Activated effector memory CD4-positive, alpha-beta T cell treated with anti-CD3 and anti-CD28 coated beads, Interleukin-2, amount 50 U/mL, for 16 hours (primary cell): ENCODE data around the gene SOD3.

Source experiments
- DNase-seq: peaks from one replicate; pipeline ENCODE4 v3.0.0-alpha.2; 2020

SOD3 gene

DNA sequence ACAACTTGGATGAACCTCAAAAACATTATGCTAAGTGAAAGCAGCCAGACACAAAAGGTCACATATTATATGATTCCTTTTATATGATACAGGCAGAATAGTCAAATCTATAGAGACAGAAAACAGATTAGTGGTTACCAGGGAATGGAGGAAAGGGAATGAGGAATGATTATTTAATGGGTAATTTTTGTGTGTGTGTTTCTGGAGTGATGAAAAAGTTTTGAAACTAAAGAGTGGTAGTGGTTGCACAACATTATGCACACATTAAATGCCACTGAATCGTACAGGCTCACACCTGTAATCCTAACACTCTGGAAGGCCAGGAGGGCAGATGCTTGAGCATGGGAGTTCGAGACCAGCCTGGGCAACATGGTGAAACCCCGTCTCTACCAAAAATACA, 19.6 kb upstream of the SOD3 start:
- DNase-seq = no peak

DNA sequence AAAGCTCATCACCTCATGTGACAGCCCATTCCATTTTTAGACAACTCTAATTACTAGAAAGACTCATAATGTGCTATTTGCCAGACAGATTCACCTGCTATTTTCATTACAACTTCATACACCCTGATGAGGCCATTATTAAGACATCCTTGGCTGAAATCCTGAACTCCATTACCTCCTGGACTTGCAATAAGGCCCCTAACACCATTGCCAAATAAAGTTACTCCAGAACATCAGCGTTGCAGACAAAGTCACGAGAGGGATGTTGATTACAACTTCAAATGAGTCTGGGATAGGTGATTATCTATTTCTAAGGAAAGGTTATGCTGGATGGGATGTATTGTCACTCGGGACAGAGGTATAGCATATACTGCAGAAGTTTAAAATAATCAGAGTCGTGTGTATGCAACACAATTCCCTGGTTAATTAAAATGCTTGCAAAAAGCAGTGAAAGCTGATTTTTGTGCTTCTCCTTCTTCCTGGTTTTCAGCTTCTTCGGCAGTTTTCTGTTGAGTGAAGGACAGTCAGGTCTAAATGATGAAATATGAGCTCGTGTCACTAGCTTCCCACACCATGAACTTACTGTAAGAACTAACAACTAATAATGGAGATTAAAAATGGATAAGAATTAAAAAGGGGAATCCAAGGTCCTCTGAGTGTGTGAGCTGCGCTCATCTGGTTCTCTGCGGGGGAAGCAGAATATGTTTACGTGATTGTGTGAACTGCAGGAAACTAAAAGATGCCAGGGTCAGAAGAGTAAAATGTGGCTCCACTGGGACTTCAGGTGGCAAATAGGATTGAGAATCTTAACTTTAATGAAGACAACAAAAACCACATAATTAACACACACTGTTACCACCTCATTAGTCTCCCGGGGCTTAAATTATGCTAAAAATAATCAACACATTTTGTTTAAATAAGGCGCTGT, 17.6 kb upstream of the SOD3 start:
- no peak for DNase-seq

- DNase-seq = no peak
These were observed 16.7 kb upstream of the SOD3 start for GRCh38 chr4:24778464-24779225.

GRCh38 chr4:24780936-24781495, 14.4 kb upstream of the SOD3 start:
- DNase-seq = no peak

DNA sequence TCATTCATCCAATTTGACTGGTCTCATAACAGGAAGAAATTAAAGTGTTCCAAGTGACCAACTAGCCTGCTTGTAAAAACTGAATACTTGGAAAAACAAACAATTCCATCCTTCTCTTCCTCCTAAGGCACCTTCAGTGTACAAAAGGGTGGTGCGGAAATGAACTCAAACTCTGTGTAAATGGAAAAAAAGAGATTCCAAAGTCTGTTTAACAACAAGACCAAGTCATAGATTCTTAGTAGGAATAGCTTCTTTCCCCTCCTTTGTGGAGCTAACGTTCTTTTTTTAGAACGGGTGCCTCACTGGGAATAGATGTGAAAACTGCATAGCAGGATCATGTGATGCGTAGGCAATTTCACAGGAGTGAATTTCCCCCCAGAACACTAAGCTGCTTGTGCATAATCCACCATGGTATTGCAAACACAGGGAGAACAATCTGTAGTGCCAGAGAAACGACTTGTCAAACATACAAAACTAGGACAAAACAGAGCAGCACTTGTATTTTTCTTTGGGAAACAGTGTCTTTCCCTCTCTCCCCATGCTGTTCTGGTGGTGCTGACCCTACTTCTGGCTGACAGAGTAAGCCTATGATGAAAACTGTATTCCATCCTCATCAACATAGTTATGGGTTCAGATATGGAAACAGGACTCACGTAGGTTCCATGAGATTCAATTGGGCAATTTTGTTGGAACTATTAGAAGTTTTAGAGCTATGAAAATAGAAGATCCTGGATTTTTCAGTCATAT, 13.2 kb upstream of the SOD3 start:
- DNase-seq = no peak

DNA sequence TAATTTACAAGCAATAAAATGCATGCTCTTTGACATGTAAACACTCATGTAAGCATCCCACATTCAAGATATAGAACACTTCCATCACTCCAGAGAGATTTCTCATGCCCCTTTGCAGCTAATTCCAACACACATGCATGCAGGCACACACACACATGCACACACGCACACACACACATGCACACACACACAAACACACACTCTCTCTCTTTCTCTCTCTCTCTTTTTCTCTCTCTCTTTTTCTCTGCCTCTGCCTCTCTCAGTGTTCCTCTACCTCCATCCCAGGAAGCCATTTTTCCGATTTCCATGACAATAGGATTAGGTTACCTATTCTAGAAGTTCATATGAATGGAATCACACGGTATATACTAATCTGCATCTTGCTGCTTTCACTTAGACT, 11.9 kb upstream of the SOD3 start:
- DNase-seq = no peak

GRCh38 chr4:24791043-24791442, 4.3 kb upstream of the SOD3 start:
- no peak for DNase-seq

DNA sequence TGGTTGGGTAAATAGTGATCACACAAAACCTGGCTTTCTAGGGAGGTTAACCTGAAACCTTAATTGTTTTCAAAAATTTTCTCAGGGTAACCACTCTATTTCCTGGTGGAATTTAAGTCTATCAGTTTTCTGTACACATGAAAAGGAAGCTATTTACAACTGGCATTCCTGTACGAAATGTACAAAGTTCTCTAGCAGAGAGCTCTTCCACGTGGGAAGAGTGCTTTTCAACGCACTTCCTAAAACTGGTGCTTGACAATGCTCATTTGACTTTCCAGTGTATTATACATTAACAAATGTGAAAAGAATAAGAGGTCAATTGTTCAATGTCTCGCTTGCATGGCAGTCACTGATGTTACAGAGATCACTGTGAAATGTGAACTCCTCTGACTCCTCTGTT, 2.8 kb upstream of the SOD3 start:
- DNase-seq = no peak

DNA sequence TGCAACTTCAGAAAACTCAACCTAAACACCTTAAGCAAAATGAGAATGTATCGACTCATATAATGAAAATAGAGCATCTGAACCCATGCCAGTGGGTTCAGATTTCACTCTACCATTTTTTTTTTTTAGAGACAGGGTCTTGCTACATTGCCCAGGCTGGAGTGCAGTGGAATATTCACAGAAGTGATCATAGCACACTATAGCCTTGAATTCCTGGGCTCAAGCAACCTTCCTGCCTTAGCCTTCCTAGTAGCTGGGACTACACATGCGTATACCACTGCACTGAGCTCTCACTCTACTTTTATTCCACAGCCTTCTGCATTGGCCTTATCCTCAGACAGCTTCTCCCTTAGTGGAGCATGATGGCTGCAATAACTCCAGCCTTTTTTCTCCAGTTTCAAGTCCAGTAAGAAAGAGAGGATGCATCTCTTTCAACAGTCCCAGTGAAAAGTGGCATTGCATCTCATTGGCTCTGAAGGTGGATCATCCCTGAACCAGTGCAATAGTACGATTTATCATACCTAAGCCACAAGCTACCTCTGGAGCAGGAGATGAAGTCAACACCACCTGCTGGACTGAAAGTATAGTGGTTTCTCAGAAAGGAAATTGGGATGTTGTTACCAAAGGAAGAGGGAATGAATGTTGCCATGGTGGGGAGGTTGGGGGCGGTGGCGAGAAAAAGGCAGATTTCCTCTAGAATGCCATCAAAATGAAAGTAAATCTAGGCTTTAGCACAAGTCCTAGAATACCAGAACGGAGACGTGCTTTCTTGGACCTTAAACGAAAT, 2.0 kb upstream of the SOD3 start:
- no peak for DNase-seq

DNA sequence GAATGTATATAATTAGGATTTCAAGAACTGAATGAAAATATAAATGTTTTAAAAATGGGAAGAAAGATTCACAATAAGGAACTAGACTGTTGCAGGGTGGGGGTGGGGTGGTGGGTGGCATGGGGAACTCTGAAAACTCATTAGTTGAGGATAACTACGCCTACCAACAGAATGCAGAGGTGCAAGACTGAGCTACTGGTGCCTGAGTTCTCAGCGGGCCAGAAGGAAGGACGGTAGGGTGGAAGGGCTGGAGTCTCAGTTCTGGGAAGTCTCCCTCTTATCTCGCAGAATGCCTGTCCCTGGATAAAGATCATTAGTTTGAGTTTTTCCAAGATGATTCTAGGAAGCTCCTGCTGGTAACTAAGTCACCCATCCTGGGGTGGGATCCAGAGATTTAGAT, 1.3 kb upstream of the SOD3 start:
- no peak for DNase-seq

GRCh38 chr4:24794480-24794879, 893 bp upstream of the SOD3 start:
- DNase-seq = no peak

DNA sequence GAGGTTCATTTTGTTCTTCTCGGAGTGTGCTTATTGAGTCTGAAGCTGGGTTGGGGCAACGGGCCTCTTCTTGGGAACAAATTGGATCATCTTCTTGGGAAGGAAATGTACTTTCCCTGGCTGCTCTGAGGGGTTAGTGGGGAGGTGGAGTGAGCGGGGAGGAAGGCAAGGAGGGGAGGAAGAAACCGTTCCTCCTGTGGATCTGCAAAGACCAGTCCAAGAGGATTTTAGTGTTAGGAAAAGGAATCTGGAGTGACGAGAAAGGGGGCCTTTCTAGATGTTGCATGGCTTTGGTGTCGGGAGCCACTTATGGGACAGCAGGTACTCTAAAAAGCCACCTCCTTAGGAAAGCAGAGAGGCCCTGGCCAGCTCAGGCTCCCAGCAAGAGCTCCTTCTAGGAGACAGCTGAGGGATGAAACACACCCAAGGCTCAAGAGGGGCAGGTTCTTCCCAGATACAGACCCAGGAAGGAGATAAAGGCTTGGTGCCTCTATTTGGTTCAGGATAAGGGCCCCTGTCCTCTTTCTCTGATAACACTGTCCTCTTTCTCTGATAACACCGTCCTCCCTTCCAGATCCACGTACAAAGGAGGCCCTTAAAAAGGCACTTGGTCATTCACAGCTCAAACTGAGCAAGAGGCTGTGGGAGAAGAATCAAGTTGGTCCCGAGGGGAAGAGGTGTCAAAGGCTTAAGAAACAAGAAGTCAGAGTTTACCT, 451 bp downstream of the SOD3 start:
- DNase-seq = no peak

- DNase-seq = no peak
These were observed 1.2 kb downstream of the SOD3 start for GRCh38 chr4:24796620-24797019.

- DNase-seq = no peak
These were observed 2.8 kb downstream of the SOD3 start for GRCh38 chr4:24798036-24798610.

DNA sequence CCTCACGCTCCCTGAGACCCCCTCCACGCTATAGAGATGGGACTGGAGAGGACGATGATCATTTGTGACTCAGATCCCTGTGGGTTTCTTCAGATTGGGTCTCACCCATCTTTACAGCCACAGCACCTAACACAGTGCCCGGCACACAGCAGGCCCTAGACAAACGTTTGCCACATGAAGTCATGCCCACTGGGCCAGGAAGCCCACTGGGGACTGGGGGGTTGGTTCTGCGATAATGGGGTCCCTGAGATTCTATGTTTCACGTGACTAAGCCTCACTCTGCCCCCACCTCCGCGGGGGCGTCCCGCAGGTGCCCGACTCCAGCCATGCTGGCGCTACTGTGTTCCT, 3.8 kb downstream of the SOD3 start:
- DNase-seq = no peak

GRCh38 chr4:24799544-24800324, 4.4 kb downstream of the SOD3 start:
- no peak for DNase-seq

DNA sequence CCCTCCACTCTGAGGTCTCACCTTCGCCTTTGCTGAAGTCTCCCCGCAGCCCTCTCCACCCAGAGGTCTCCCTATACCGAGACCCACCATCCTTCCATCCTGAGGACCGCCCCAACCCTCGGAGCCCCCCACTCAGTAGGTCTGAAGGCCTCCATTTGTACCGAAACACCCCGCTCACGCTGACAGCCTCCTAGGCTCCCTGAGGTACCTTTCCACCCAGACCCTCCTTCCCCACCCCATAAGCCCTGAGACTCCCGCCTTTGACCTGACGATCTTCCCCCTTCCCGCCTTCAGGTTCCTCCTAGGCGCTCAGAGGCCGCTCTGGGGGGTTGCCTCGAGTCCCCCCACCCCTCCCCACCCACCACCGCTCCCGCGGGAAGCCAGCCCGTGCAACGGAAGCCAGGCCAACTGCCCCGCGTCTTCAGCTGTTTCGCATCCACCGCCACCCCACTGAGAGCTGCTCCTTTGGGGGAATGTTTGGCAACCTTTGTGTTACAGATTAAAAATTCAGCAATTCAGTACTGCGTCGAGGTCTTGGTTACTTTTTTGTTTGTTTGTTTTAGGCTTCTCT, 5.0 kb downstream of the SOD3 start:
- DNase-seq = no peak

DNA sequence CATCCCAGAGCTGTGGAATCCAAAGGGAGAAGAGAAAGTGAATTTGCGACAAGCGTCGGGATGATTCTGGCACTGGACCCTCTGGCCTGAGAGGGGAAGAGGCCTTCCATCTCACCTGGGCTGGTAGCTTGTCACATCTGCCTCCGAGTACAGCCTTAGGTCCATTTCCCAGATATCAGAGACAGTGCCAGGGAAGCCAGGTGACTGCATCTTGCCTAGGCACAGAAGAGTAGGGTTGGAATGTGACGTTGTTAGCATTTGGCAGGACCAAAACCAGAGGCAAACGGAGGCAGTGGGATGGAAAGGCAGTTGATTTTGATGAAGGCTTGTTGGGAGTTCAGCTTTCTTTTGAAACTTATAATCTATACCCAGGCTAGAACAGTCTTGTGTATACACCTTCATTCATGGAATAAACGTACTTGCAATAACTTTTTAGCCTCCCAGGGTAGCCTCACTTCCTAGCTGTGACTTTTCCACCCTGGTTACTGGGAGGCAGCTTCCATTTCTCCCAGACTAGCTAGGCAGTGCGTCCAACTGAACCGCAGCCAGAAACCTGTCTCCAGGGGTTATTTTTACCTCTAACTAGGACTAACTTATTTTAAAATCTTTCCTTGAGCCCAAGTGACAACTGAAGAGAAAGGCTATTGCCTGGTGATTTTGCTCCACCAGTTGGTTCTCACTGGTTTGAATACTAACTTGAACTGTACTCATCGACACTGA, 5.9 kb downstream of the SOD3 start:
- no peak for DNase-seq

DNA sequence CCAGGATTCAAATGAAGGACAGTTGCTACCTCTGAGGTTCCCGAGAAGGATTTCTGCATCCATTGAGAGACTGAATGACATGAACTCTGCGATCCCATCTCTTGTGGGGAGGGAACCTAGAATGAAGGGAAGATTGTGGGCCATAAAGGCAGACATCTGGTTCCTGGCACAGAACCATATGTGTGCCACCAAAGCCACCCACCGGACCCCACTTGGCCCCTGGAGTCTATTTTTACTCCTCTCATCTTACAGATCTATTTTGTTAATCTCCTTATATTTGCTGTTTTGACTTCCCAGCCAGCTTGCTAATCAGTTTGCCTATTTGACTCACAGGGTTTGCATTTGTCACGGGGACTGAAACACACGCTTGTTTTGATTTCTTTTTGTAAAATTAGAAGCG, 7.3 kb downstream of the SOD3 start:
- no peak for DNase-seq

DNA sequence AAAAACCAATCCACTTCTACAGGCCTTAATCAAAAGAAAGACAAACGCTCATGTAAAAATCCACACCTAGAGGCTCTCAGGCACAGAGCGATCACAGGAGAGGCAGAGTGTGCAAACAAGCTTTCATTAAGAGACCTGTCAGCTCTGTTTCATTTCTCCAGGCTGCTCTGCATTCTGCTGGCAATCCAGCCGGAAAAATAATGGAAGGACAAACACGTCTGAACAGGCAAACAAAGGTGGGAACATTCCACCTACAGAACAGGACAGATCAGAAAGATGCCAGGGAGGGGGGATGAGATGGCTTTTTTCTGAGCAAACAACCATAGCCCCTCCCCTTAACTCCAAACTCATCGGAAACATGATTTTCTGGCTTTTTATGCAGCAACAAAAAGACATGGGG, 9.7 kb downstream of the SOD3 start:
- no peak for DNase-seq
